ENCODE data around the gene PPIL4.

- no peak for TF ChIP-seq CTCF (IDR thresholded peaks at IDR 0.05)
- no peak for TF ChIP-seq POLR2A (IDR thresholded peaks at IDR 0.05)
Measured at GRCh38 chr6:149503276-149503675, 42.6 kb downstream of the PPIL4 start.

All from uterus (tissue), 2 donors.